ENCODE results near the gene OXT. TPM values are rescaled to one million over a fixed set of nuclear protein-coding genes. Genes with fewer than 3 reads are reported as not detected.

The OXT gene
- total RNA-seq, 4 donors from 2014 or later, result not detected

DNA sequence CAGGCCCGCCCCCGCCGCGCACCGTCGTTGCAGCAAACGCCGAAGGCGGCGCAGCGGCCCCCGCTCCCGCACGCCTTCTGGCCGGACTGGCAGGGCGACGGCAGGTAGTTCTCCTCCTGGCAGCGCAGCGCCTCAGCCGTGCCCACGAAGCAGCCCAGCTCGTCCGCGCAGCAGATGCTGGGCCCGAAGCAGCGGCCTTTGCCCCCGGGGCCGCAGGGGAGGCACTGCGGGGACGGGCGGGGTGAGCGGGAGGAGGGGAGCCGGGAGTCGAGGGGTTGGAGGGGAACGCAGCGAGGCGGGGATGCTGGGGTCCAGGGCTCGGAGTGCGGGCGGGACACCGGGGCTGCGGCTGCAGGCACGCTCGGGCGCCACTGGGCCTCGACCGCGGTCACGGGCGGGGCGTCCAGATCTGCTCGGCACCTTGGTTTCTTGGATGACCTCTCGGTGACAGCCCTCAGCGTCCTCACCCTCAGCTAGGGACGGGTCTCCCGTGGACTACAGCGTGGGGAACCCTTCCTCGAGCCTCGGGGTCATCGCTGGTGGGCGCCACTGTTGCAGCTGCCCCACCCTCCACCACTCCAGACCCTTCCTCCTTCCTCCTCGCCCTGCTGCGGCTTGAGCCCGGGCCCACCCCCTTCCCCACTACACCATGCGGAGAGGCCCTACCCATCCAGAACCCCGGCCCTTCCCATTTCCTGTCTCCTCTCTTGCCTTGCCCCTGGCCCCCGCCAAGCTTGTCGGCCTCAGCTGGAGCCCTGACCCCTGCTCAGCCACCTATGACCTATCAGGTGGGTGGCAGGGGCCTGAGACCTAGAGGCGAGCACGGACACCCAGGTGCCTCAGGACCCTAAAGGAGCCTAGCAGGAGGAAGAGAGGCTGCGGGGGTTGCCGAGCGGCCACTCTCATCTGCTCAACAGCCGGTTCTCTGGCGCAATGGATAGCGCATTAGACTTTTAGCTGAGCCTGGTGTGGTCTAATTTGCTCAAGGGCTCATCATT, 11.8 kb downstream of the OXT start:
- DNase-seq (ENCODE audit: low spot score in 2 of 2), result no peak
- H3K4me3 ChIP-seq (ENCODE audit: low read depth, poor library complexity, severe bottlenecking), result no peak overlapping the region
- WGBS, 2 donors, result 28% methylated on average over 48 to 56 of the region's 76 CpGs
- intact Hi-C loops (cut with DNase I; ENCODE audit: low total_unique reads), result no loop called here
- TF ChIP-seq POLR2A (IDR thresholded peaks at IDR 0.05), result no peak
- TF ChIP-seq, protein P1, sequence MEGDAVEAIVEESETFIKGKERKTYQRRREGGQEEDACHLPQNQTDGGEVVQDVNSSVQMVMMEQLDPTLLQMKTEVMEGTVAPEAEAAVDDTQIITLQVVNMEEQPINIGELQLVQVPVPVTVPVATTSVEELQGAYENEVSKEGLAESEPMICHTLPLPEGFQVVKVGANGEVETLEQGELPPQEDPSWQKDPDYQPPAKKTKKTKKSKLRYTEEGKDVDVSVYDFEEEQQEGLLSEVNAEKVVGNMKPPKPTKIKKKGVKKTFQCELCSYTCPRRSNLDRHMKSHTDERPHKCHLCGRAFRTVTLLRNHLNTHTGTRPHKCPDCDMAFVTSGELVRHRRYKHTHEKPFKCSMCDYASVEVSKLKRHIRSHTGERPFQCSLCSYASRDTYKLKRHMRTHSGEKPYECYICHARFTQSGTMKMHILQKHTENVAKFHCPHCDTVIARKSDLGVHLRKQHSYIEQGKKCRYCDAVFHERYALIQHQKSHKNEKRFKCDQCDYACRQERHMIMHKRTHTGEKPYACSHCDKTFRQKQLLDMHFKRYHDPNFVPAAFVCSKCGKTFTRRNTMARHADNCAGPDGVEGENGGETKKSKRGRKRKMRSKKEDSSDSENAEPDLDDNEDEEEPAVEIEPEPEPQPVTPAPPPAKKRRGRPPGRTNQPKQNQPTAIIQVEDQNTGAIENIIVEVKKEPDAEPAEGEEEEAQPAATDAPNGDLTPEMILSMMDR (IDR thresholded peaks at IDR 0.05), result no peak

- WGBS, 2 donors, result 90 to 91% methylated on average over 14 to 18 of the region's 28 CpGs
- TF ChIP-seq, protein P1 (IDR thresholded peaks at IDR 0.05), result no peak
- no peak for TF ChIP-seq POLR2A (IDR thresholded peaks at IDR 0.05)
- no peak for DNase-seq (ENCODE audit: low spot score in 2 of 2)
- H3K4me3 ChIP-seq (ENCODE audit: low read depth, poor library complexity, severe bottlenecking), result no peak within 1 kb of the TSS
- intact Hi-C loops (cut with DNase I; ENCODE audit: low total_unique reads), result no loop called here
These were observed 13.0 kb downstream of the OXT start, which contains the start of gene AVP for GRCh38 chr20:3084283-3084985. Gene AVP, minus strand, starts transcription at chr20:3084724. Its CDS starts 50 bp downstream, at chr20:3084674.

DNA sequence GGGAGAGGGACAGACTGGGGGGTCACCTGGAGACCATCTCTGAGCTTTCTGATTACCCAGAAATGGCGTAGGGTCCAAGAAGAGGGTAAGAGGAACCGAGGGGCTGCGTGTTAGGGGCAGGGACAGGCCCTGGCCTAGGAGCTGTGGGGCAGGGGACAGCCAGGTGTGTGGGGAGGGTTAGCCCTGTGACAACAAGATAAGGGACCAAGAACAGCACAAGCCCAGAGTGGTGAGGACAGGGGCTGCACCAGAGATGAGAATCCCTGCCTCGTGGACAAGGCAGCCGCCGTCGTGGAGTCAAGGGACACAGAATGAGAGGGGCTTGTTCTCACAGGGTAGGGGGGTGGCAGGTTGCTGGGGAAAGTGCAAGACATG, 13.6 kb downstream of the OXT start:
- WGBS, 2 donors, result 92 to 93% methylated on average over 7 of the region's 7 CpGs
- H3K4me3 ChIP-seq (ENCODE audit: low read depth, poor library complexity, severe bottlenecking), result no peak overlapping the region
- intact Hi-C loops (cut with DNase I; ENCODE audit: low total_unique reads), result no loop called here
- DNase-seq (ENCODE audit: low spot score in 2 of 2), result no peak
- TF ChIP-seq, protein P1 (IDR thresholded peaks at IDR 0.05), result no peak
- TF ChIP-seq POLR2A (IDR thresholded peaks at IDR 0.05), result no peak

DNA sequence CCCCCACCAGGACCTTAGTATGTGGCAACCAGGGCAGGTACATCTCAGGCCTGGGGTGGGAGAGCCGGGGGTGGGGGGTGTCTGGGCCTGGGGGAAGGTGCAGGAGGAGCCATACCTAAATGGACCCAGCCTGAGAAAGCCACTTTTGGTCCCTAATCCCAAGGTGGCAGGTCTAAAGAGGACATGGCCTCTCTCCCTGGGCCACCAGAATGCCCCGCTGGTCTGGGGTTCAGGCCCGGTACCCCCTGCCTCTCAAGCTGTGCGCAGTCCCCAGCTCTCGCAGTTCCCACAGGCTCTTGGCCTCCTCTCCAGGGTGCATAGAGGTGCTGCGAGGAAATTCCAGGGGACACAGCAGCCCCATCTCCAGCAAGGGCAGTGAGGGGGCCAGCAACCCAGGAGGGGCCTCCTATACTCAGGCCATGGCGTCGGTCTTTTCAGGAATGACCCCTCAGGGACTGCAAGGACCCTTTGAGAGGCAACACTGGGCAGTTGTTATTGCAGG, 14.2 kb downstream of the OXT start:
- no peak for DNase-seq (ENCODE audit: low spot score in 2 of 2)
- intact Hi-C loops (cut with DNase I; ENCODE audit: low total_unique reads), result no loop called here
- TF ChIP-seq POLR2A (IDR thresholded peaks at IDR 0.05), result no peak
- TF ChIP-seq, protein P1 (IDR thresholded peaks at IDR 0.05), result no peak
- WGBS, 2 donors, result 95 to 97% methylated on average over 4 to 7 of the region's 8 CpGs
- H3K4me3 ChIP-seq (ENCODE audit: low read depth, poor library complexity, severe bottlenecking), result no peak overlapping the region

DNA sequence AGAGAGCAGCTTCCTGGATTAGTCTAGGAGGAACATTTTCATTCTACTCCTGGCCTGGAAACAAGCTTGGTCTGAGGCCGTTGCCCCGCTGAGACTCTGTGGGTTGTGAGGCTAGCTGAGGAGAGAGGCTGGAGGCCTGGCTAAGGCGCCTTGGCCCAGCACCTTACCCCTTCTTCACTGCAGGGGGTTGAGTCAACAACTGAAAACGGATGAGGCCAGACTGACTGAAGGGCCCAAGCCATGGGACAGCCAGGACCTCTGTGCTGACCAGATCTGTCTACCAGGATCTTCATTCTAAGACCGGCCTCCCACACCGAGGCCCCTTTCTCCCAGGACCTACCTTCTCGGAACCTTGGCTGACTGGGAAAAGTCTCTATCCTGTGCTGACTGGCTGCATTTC, 16.6 kb downstream of the OXT start:
- TF ChIP-seq, protein P1 (IDR thresholded peaks at IDR 0.05), result no peak
- no peak for TF ChIP-seq POLR2A (IDR thresholded peaks at IDR 0.05)
- no peak for DNase-seq (ENCODE audit: low spot score in 2 of 2)
- no peak overlapping the region for H3K4me3 ChIP-seq (ENCODE audit: low read depth, poor library complexity, severe bottlenecking)
- intact Hi-C loops (cut with DNase I; ENCODE audit: low total_unique reads), result no loop called here
- 86 to 89% methylated on average over 7 of the region's 7 CpGs for WGBS, 2 donors

Measured in lower leg skin (tissue), 4 donors.